Hepatocyte (in vitro differentiated cells): ENCODE results near the gene MAPRE3.

Experiments
- EZH2 ChIP-seq: fragments of 200-600 bp; sonication (generic); IDR thresholded peaks from 2 replicates; pipeline ENCODE4 v1.6.1; 2016; ENCODE audit warnings: antibody characterized with exemption, mild to moderate bottlenecking, borderline replicate concordance
- TF ChIP-seq, protein P1 (sequence below): fragments of 200-600 bp; sonication (generic); IDR thresholded peaks from 2 replicates; pipeline ENCODE4 v1.5.1; 2016; ENCODE audit warnings: antibody characterized with exemption, mild to moderate bottlenecking; ENCODE audit not compliant: poor library complexity

DNA sequence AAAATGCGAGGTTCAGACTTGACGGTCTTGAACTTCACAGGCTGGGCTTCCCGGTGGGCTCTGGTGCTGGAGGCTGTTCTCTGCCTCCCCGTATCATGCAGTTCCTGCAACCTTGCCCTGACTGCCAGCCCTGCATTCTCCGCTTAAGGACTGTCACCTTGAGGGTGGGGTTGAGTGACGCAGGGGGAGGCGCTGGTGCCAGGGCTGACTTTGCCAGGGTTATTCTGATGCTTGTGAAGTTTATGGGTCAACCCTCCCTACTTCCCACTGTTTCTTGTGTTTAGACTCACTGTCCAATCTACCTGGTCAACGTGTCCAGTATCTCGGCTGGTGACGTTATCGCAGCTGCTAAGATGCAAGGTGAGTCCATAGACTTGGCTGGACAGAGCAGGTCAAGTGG, 37.5 kb upstream of the MAPRE3 start:
- TF ChIP-seq, protein P1, sequence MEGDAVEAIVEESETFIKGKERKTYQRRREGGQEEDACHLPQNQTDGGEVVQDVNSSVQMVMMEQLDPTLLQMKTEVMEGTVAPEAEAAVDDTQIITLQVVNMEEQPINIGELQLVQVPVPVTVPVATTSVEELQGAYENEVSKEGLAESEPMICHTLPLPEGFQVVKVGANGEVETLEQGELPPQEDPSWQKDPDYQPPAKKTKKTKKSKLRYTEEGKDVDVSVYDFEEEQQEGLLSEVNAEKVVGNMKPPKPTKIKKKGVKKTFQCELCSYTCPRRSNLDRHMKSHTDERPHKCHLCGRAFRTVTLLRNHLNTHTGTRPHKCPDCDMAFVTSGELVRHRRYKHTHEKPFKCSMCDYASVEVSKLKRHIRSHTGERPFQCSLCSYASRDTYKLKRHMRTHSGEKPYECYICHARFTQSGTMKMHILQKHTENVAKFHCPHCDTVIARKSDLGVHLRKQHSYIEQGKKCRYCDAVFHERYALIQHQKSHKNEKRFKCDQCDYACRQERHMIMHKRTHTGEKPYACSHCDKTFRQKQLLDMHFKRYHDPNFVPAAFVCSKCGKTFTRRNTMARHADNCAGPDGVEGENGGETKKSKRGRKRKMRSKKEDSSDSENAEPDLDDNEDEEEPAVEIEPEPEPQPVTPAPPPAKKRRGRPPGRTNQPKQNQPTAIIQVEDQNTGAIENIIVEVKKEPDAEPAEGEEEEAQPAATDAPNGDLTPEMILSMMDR: no peak
- TF ChIP-seq EZH2: no peak
